Panc1 (cell line): ENCODE data around the gene WASF3. TPM values are rescaled to one million over a fixed set of nuclear protein-coding genes. Genes with fewer than 3 reads are reported as not detected.

Experiments
- ATAC-seq: fragments of 200-7000 bp; cut with Tn5 transposase; 2 replicates; pipeline ENCODE4 v1.9.1; 2020; ENCODE audit warnings: mild to moderate bottlenecking, moderate library complexity
- BruUV-seq: library from RNA; stranded (reverse); fragments of 400-500 nt; replicated peaks from 2 replicates; lab custom pipeline; 2021; lab: Mats Ljungman, UMichigan
- CTCF ChIA-PET: fragments of 300-600 bp; sonication (Branson Sonifier 250); formaldehyde crosslinking; loops from one replicate; lab custom pipeline; 2022; ENCODE audit warnings: antibody characterized with exemption; lab: Charles Lee
- POLR2A ChIA-PET: fragments of 300-600 bp; sonication (Branson Sonifier 250); formaldehyde crosslinking; loops from one replicate; lab custom pipeline; 2022; ENCODE audit warnings: antibody characterized with exemption; lab: Charles Lee
- DNase-seq: peaks from one replicate; pipeline ENCODE4 v3.0.0-alpha.2; 2010; ENCODE audit warnings: low read depth, low spot score
- H3K27ac ChIP-seq: 2 replicates; pipeline ENCODE4 v1.5.1; 2011; ENCODE audit warnings: mild to moderate bottlenecking, low read length, inconsistent platforms
- H3K27me3 ChIP-seq: fragments of 200-500 bp; sonication (Bioruptor generic); 2 replicates; pipeline ENCODE4 v1.6.0; 2014; ENCODE audit warnings: low read length, inconsistent platforms; ENCODE audit not compliant: control insufficient read depth, insufficient read depth
- H3K36me3 ChIP-seq: fragments of 200-500 bp; sonication (Bioruptor generic); 2 replicates; pipeline ENCODE4 v1.5.1; 2014; ENCODE audit warnings: inconsistent platforms, mild to moderate bottlenecking, low read length, moderate library complexity; ENCODE audit not compliant: control insufficient read depth, insufficient read depth
- H3K4me1 ChIP-seq: 2 replicates; pipeline ENCODE4 v1.5.1; 2011; ENCODE audit warnings: inconsistent platforms, mild to moderate bottlenecking, low read length, moderate library complexity; ENCODE audit not compliant: control insufficient read depth, insufficient read depth
- H3K4me3 ChIP-seq, 2 experiments: 2 replicates each; pipeline ENCODE4 v1.5.1; 2011 to 2012; ENCODE audit warnings: low read depth in 2 of 2, low read length in 2 of 2, mild to moderate bottlenecking in 2 of 2, inconsistent platforms in 1 of 2, moderate library complexity in 1 of 2
- H3K9me3 ChIP-seq: fragments of 200-500 bp; sonication (Bioruptor generic); 2 replicates; pipeline ENCODE4 v1.5.1; 2014; ENCODE audit warnings: low read depth, mild to moderate bottlenecking, inconsistent platforms, low read length, moderate library complexity; ENCODE audit not compliant: control insufficient read depth, insufficient read depth
- POLR2AphosphoS5 ChIP-seq: IDR thresholded peaks from 2 replicates; pipeline ENCODE4 v1.6.1; 2012; ENCODE audit warnings: mild to moderate bottlenecking, low read depth, low read length, moderate library complexity
- SIN3A ChIP-seq: IDR thresholded peaks from 2 replicates; pipeline ENCODE4 v1.6.1; 2012; ENCODE audit warnings: low read depth, mild to moderate bottlenecking, low read length, moderate library complexity, borderline replicate concordance; ENCODE audit not compliant: insufficient read depth
- TCF7L2 ChIP-seq: IDR thresholded peaks from 2 replicates; pipeline ENCODE4 v1.6.1; 2011; ENCODE audit warnings: mild to moderate bottlenecking, low read depth, low read length, inconsistent platforms
- in situ Hi-C: cut with HindIII; loops from 2 replicates; pipeline ENCODE4 v1.10.0; 2016; ENCODE audit warnings: low sequenced_read_pairs, low pct_unique_long_range_greater_than_20kb
- intact Hi-C: fragments of 100-400 bp; cut with micrococcal nuclease; formaldehyde crosslinking; loops from one replicate; pipeline ENCODE4 v1.10.0; 2022; ENCODE audit not compliant: unreplicated experiment
- total RNA-seq: library from RNA; stranded (reverse); gene quantifications from one replicate; pipeline ENCODE4 v1.2.1, GENCODE V29; 2021; ENCODE audit not compliant: unreplicated experiment
- TF ChIP-seq, protein P1 (sequence below), 2 experiments: IDR thresholded peaks; 2 replicates each; pipeline ENCODE4 v1.6.1; 2011 to 2012; ENCODE audit warnings: low read depth in 2 of 2, control low read depth in 1 of 2, low read length in 1 of 2, mild to moderate bottlenecking in 1 of 2, moderate library complexity in 1 of 2; ENCODE audit not compliant: insufficient read depth in 1 of 2
- TF ChIP-seq, protein P2 (sequence below): fragments of 450-650 bp; IDR thresholded peaks from 2 replicates; pipeline ENCODE4 v1.5.1; 2017; ENCODE audit warnings: mild to moderate bottlenecking

The WASF3 gene
- total RNA-seq, 1 experiment from 2014 or later: 20.2 TPM

GRCh38 chr13:26664286-26664685 is 106.8 kb downstream of the WASF3 start:
- H3K9me3 ChIP-seq: no peaks in the 10 kb centered on the region
- intact Hi-C loops: no loop called here
- POLR2A ChIA-PET: no interaction called here

GRCh38 chr13:26664876-26665275 is 107.4 kb downstream of the WASF3 start:
- no peak for TF ChIP-seq SIN3A
- no peak for TF ChIP-seq POLR2AphosphoS5
- TF ChIP-seq, protein P1, sequence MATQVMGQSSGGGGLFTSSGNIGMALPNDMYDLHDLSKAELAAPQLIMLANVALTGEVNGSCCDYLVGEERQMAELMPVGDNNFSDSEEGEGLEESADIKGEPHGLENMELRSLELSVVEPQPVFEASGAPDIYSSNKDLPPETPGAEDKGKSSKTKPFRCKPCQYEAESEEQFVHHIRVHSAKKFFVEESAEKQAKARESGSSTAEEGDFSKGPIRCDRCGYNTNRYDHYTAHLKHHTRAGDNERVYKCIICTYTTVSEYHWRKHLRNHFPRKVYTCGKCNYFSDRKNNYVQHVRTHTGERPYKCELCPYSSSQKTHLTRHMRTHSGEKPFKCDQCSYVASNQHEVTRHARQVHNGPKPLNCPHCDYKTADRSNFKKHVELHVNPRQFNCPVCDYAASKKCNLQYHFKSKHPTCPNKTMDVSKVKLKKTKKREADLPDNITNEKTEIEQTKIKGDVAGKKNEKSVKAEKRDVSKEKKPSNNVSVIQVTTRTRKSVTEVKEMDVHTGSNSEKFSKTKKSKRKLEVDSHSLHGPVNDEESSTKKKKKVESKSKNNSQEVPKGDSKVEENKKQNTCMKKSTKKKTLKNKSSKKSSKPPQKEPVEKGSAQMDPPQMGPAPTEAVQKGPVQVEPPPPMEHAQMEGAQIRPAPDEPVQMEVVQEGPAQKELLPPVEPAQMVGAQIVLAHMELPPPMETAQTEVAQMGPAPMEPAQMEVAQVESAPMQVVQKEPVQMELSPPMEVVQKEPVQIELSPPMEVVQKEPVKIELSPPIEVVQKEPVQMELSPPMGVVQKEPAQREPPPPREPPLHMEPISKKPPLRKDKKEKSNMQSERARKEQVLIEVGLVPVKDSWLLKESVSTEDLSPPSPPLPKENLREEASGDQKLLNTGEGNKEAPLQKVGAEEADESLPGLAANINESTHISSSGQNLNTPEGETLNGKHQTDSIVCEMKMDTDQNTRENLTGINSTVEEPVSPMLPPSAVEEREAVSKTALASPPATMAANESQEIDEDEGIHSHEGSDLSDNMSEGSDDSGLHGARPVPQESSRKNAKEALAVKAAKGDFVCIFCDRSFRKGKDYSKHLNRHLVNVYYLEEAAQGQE (IDR thresholded peaks at IDR 0.05; ENCODE audit: insufficient read depth in 1 of 2, low read depth in 2 of 2, low read length in 1 of 2): no peak
- TF ChIP-seq, protein P2, sequence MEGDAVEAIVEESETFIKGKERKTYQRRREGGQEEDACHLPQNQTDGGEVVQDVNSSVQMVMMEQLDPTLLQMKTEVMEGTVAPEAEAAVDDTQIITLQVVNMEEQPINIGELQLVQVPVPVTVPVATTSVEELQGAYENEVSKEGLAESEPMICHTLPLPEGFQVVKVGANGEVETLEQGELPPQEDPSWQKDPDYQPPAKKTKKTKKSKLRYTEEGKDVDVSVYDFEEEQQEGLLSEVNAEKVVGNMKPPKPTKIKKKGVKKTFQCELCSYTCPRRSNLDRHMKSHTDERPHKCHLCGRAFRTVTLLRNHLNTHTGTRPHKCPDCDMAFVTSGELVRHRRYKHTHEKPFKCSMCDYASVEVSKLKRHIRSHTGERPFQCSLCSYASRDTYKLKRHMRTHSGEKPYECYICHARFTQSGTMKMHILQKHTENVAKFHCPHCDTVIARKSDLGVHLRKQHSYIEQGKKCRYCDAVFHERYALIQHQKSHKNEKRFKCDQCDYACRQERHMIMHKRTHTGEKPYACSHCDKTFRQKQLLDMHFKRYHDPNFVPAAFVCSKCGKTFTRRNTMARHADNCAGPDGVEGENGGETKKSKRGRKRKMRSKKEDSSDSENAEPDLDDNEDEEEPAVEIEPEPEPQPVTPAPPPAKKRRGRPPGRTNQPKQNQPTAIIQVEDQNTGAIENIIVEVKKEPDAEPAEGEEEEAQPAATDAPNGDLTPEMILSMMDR: no peak
- no peak for TF ChIP-seq TCF7L2
- ATAC-seq (no peak), DNase-seq (no peak)
- intact Hi-C loops (no loop called here), in situ Hi-C loops (no loop called here)
- Histone ChIP-seq H3K4me3 (no peak overlapping the region), H3K36me3 (no peaks in the 10 kb centered on the region), H3K27me3 (no peaks in the 10 kb centered on the region), H3K9me3 (no peaks in the 10 kb centered on the region), H3K4me1 (no peaks in the 10 kb centered on the region), H3K27ac (no peak overlapping the region)
- ChIA-PET POLR2A (no interaction called here), CTCF (no interaction called here)
- BruUV-seq: no TSS peak

More at GRCh38 chr13:26664286-26664685, 106.8 kb downstream of the WASF3 start:
- in situ Hi-C loops: no loop called here
- no peaks in the 10 kb centered on the region for H3K4me1 ChIP-seq
- no peak overlapping the region for H3K27ac ChIP-seq
- H3K36me3 ChIP-seq: no peaks in the 10 kb centered on the region
- no peaks in the 10 kb centered on the region for H3K27me3 ChIP-seq
- TF ChIP-seq, protein P1 (IDR thresholded peaks at IDR 0.05; ENCODE audit: insufficient read depth in 1 of 2, low read depth in 2 of 2, low read length in 1 of 2): no peak
- TF ChIP-seq, protein P2: no peak
- no peak for TF ChIP-seq TCF7L2
- TF ChIP-seq POLR2AphosphoS5: no peak
- TF ChIP-seq SIN3A: no peak
- no peak overlapping the region for H3K4me3 ChIP-seq
- ATAC-seq (no peak), DNase-seq (no peak)
- CTCF ChIA-PET: no interaction called here
- no TSS peak for BruUV-seq
